Measurements from ENCODE around the gene PBX4. TPM values are rescaled to one million over a fixed set of nuclear protein-coding genes. Genes with fewer than 3 reads are reported as not detected.

Gene PBX4
- total and polyA plus RNA-seq, 2 donors (not counting 1 experiment from before 2014, with no cell fraction given) = 11.7 TPM

DNA sequence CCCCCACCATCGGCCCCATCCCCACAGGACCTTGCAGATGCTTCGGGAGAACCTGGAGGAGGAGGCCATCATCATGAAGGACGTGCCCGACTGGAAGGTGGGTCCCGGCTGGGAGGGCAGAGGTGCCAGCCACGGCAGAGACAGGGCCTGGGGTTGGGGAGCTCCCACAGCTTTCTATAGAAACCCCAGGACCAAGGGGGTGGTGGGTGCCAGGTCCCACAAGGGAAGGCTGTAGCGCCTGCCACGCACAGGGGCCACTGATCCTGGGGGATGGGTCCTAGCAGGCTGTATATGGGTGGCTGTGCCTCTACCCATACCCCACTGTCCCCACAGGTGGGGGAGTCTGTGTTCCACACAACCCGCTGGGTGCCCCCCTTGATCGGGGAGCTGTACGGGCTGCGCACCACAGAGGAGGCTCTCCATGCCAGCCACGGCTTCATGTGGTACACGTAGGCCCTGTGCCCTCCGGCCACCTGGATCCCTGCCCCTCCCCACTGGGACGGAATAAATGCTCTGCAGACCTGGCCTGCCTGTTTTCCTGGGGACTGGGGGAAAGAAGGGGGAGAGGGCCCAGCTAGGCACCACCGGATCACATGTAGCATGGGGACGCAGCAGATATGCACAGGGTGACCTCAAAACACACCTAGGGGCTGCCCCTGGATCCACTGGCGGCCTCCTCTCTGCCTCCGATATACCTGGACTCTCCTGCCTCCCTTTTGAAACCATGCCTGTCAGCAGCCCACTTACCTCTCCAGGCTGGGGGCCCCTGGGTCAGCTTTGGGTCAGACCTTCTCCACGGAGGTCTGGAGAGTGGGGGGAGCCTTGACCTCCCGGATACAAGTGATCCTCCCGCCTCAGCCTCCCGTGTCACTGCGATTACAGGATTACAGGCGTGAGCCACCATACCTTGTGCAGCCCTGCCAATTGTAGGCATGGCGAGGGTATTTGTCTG is 90.5 kb downstream of the PBX4 start:
- peaks cover 25% of the 10 kb centered on the region for H3K4me1 Mint-ChIP-seq
- Histone ChIP-seq H3K27ac (ENCODE audit: low read length in 2 of 2) (no peak overlapping the region), H3K9me3 (ENCODE audit: control extremely low read depth in 1 of 3, control insufficient read depth in 2 of 3, insufficient read depth in 1 of 3, low read length in 2 of 3) (peaks cover 0 to 3% (median 0%) of the 10 kb centered on the region in 3 donors), H3K36me3 (replicated peaks in 1 of 2; ENCODE audit: control extremely low read depth in 1 of 2, control insufficient read depth in 1 of 2, extremely low read depth in 1 of 2, insufficient read depth in 2 of 2, low read length in 1 of 2) (peaks cover 0 to 30% of the 10 kb centered on the region in 2 experiments), H3K27me3 (replicated peaks in 1 of 4; ENCODE audit: control extremely low read depth in 1 of 4, control insufficient read depth in 3 of 4, insufficient read depth in 4 of 4, low read length in 3 of 4) (no peaks in the 10 kb centered on the region), H3K79me2 (ENCODE audit: control insufficient read depth, insufficient read depth, low read length) (peaks cover 41% of the 10 kb centered on the region), H3K4me1 (ENCODE audit: control insufficient read depth in 2 of 2, insufficient read depth in 2 of 2, low read length in 2 of 2) (peaks cover 15 to 45% of the 10 kb centered on the region in 2 donors), H3K4me2 (replicated peaks; ENCODE audit: low read depth, low read length, poor library complexity, severe bottlenecking) (no peak overlapping the region), H4K20me1 (ENCODE audit: control insufficient read depth, insufficient read depth, low read length, poor library complexity, severe bottlenecking) (peaks cover 37% of the 10 kb centered on the region), H3K4me3 (ENCODE audit: control extremely low read depth in 1 of 5, extremely low read depth in 1 of 5, insufficient read depth in 1 of 5, low read depth in 2 of 5, low read length in 4 of 5) (no peak overlapping the region), H3K9ac (ENCODE audit: low read length) (no peak overlapping the region), H2AFZ (ENCODE audit: insufficient read depth, low read depth, low read length, poor library complexity, severe bottlenecking) (no peak overlapping the region)
- no peak for ATAC-seq (ENCODE audit: low read depth)
- H3K9me3 Mint-ChIP-seq (ENCODE audit: insufficient read depth) = no peaks in the 10 kb centered on the region
- no peak for DNase-seq
- H3K27ac Mint-ChIP-seq = no peak overlapping the region
- POLR2A ChIA-PET = no interaction called here
- intact Hi-C loops (cut with micrococcal nuclease) = no loop called here
- CTCF ChIA-PET = interaction anchor here (4.8 to 7.5 kb wide), 2 partner anchors 117 to 431 kb away, joined by 49 to 88 read pairs; partner anchors contain the start of gene GMIP
- H3K4me3 Mint-ChIP-seq = no peak overlapping the region
- TF ChIP-seq EZH2 (IDR thresholded peaks at IDR 0.05; ENCODE audit: borderline replicate concordance, insufficient read depth, low read depth, low read length, poor library complexity, severe bottlenecking) = no peak
- TF ChIP-seq, protein P1, sequence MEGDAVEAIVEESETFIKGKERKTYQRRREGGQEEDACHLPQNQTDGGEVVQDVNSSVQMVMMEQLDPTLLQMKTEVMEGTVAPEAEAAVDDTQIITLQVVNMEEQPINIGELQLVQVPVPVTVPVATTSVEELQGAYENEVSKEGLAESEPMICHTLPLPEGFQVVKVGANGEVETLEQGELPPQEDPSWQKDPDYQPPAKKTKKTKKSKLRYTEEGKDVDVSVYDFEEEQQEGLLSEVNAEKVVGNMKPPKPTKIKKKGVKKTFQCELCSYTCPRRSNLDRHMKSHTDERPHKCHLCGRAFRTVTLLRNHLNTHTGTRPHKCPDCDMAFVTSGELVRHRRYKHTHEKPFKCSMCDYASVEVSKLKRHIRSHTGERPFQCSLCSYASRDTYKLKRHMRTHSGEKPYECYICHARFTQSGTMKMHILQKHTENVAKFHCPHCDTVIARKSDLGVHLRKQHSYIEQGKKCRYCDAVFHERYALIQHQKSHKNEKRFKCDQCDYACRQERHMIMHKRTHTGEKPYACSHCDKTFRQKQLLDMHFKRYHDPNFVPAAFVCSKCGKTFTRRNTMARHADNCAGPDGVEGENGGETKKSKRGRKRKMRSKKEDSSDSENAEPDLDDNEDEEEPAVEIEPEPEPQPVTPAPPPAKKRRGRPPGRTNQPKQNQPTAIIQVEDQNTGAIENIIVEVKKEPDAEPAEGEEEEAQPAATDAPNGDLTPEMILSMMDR (IDR thresholded peaks at IDR 0.05) = no peak
- 96% methylated on average over 19 of the region's 27 CpGs for WGBS (ENCODE audit: insufficient coverage)
- no peaks in the 10 kb centered on the region for H3K27me3 Mint-ChIP-seq

DNA sequence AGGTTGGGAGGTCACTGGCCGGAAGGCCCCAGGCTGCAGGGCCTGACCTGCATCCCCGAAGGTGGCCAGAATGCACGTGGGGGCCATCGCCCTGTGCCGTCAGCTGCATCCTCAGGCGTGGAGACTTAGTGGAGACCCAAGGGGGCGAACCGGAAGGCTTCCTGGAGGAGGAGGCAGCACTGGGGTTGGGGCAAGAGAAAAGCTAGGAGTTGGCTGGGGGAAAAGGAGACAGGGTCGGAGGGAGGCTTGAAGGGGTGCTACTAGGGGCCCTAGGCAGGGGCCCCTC is 91.2 kb downstream of the PBX4 start:
- no peak overlapping the region for H3K9ac ChIP-seq (ENCODE audit: low read length)
- peaks cover 40% of the 10 kb centered on the region for H4K20me1 ChIP-seq (ENCODE audit: control insufficient read depth, insufficient read depth, low read length, poor library complexity, severe bottlenecking)
- POLR2A ChIA-PET = no interaction called here
- peaks cover 47% of the 10 kb centered on the region for H3K79me2 ChIP-seq (ENCODE audit: control insufficient read depth, insufficient read depth, low read length)
- peaks cover 0 to 30% of the 10 kb centered on the region in 2 experiments for H3K36me3 ChIP-seq (replicated peaks in 1 of 2; ENCODE audit: control extremely low read depth in 1 of 2, control insufficient read depth in 1 of 2, extremely low read depth in 1 of 2, insufficient read depth in 2 of 2, low read length in 1 of 2)
- CTCF ChIA-PET = no interaction called here
- Mint-ChIP-seq H3K27me3 (no peaks in the 10 kb centered on the region), H3K4me3 (no peak overlapping the region), H3K9me3 (ENCODE audit: insufficient read depth) (no peaks in the 10 kb centered on the region), H3K27ac (no peak overlapping the region), H3K4me1 (peaks cover 29% of the 10 kb centered on the region)
- 96% methylated on average over 8 of the region's 9 CpGs for WGBS (ENCODE audit: insufficient coverage)
- H3K27ac ChIP-seq (ENCODE audit: low read length in 2 of 2) = no peak overlapping the region
- no peak overlapping the region for H3K4me3 ChIP-seq (ENCODE audit: control extremely low read depth in 1 of 5, extremely low read depth in 1 of 5, insufficient read depth in 1 of 5, low read depth in 2 of 5, low read length in 4 of 5)
- TF ChIP-seq EZH2 (IDR thresholded peaks at IDR 0.05; ENCODE audit: borderline replicate concordance, insufficient read depth, low read depth, low read length, poor library complexity, severe bottlenecking) = no peak
- TF ChIP-seq, protein P1 (IDR thresholded peaks at IDR 0.05) = no peak
- no peaks in the 10 kb centered on the region for H3K9me3 ChIP-seq (ENCODE audit: control extremely low read depth in 1 of 3, control insufficient read depth in 2 of 3, insufficient read depth in 1 of 3, low read length in 2 of 3)
- intact Hi-C loops (cut with micrococcal nuclease) = no loop called here
- H3K27me3 ChIP-seq (replicated peaks in 1 of 4; ENCODE audit: control extremely low read depth in 1 of 4, control insufficient read depth in 3 of 4, insufficient read depth in 4 of 4, low read length in 3 of 4) = no peaks in the 10 kb centered on the region
- ATAC-seq (ENCODE audit: low read depth) (no peak), DNase-seq (no peak)
- H2AFZ ChIP-seq (ENCODE audit: insufficient read depth, low read depth, low read length, poor library complexity, severe bottlenecking) = no peak overlapping the region
- H3K4me2 ChIP-seq (replicated peaks; ENCODE audit: low read depth, low read length, poor library complexity, severe bottlenecking) = no peak overlapping the region
- peaks cover 11 to 41% of the 10 kb centered on the region in 2 donors for H3K4me1 ChIP-seq (ENCODE audit: control insufficient read depth in 2 of 2, insufficient read depth in 2 of 2, low read length in 2 of 2)
